Measurements from ENCODE around the gene C6orf136. TPM values are rescaled to one million over a fixed set of nuclear protein-coding genes. Genes with fewer than 3 reads are reported as not detected.
A peak's percentile ranks its signal among the peaks of the same experiment; 100 is the strongest.

The C6orf136 gene
- total and polyA plus RNA-seq, 2 donors, result 6.3 to 15.9 TPM

GRCh38 chr6:30612687-30613248 is 34.2 kb upstream of the C6orf136 start:
- 37% methylated on average over 6 of the region's 6 CpGs for WGBS
- no peak for DNase-seq (ENCODE audit: extremely low spot score)
- no peaks in the 10 kb centered on the region for H3K4me1 ChIP-seq (ENCODE audit: insufficient read depth)
- peaks cover 4% of the 10 kb centered on the region for H3K36me3 ChIP-seq (ENCODE audit: insufficient read depth)
- no peak overlapping the region for H3K4me3 ChIP-seq (ENCODE audit: low read depth, low read length)
- no peak overlapping the region for H3K27ac ChIP-seq (ENCODE audit: low read depth)

GRCh38 chr6:30613251-30614043 is 33.5 kb upstream of the C6orf136 start:
- H3K27ac ChIP-seq (ENCODE audit: low read depth), result peak overlapping the region; percentile 29
- no peaks in the 10 kb centered on the region for H3K4me1 ChIP-seq (ENCODE audit: insufficient read depth)
- no peak for DNase-seq (ENCODE audit: extremely low spot score)
- H3K36me3 ChIP-seq (ENCODE audit: insufficient read depth), result peaks cover 4% of the 10 kb centered on the region
- H3K4me3 ChIP-seq (ENCODE audit: low read depth, low read length), result no peak overlapping the region

- H3K36me3 ChIP-seq (ENCODE audit: insufficient read depth), result peaks cover 2% of the 10 kb centered on the region
- 18% methylated on average over 8 of the region's 8 CpGs for WGBS
- no peaks in the 10 kb centered on the region for H3K4me1 ChIP-seq (ENCODE audit: insufficient read depth)
- peak overlapping the region; percentile 78 for H3K27ac ChIP-seq (ENCODE audit: low read depth)
- H3K4me3 ChIP-seq (ENCODE audit: low read depth, low read length), result peak overlapping the region; percentile 30
- no peak for DNase-seq (ENCODE audit: extremely low spot score)
Observed at GRCh38 chr6:30614044-30614842, 32.7 kb upstream of the C6orf136 start.

- Histone ChIP-seq H3K36me3 (ENCODE audit: insufficient read depth) (peaks cover 2% of the 10 kb centered on the region), H3K4me3 (ENCODE audit: low read depth, low read length) (peak overlapping the region; percentile 89), H3K4me1 (ENCODE audit: insufficient read depth) (no peaks in the 10 kb centered on the region), H3K27ac (ENCODE audit: low read depth) (peak overlapping the region; percentile 100)
- 0% methylated on average over 6 of the region's 6 CpGs for WGBS
- peak; percentile 98 for DNase-seq (ENCODE audit: extremely low spot score)
Observed at GRCh38 chr6:30614843-30615218, 32.1 kb upstream of the C6orf136 start.

GRCh38 chr6:30615219-30615957 is 31.5 kb upstream of the C6orf136 start:
- Histone ChIP-seq H3K4me1 (ENCODE audit: insufficient read depth) (no peaks in the 10 kb centered on the region), H3K27ac (ENCODE audit: low read depth) (peak overlapping the region; percentile 100), H3K36me3 (ENCODE audit: insufficient read depth) (peaks cover 2% of the 10 kb centered on the region), H3K4me3 (ENCODE audit: low read depth, low read length) (peak overlapping the region; percentile 89)
- peak; percentile 83 for DNase-seq (ENCODE audit: extremely low spot score)
- under 1% methylated on average over 10 of the region's 10 CpGs for WGBS

- H3K4me3 ChIP-seq (ENCODE audit: low read depth, low read length), result peak overlapping the region; percentile 89
- WGBS, result under 1% methylated on average over 10 of the region's 10 CpGs
- peaks cover 2% of the 10 kb centered on the region for H3K36me3 ChIP-seq (ENCODE audit: insufficient read depth)
- H3K27ac ChIP-seq (ENCODE audit: low read depth), result peak overlapping the region; percentile 100
- no peaks in the 10 kb centered on the region for H3K4me1 ChIP-seq (ENCODE audit: insufficient read depth)
- no peak for DNase-seq (ENCODE audit: extremely low spot score)
Observed at GRCh38 chr6:30615958-30616810, 30.7 kb upstream of the C6orf136 start.

- H3K27ac ChIP-seq (ENCODE audit: low read depth), result peak within 1 kb of the TSS; percentile 100
- under 1% methylated on average over 40 of the region's 40 CpGs for WGBS
Observed at GRCh38 chr6:30616811-30617564, 29.9 kb upstream of the C6orf136 start, which contains the start of gene PPP1R10. PPP1R10 (minus strand) TSS chr6:30617243; CDS start chr6:30609944, 7,299 bp downstream.

GRCh38 chr6:30617565-30618269 is 29.2 kb upstream of the C6orf136 start, which contains the start of gene MRPS18B:
MRPS18B (plus strand) TSS chr6:30617840; CDS start chr6:30617866, 26 bp downstream.
- DNase-seq (ENCODE audit: extremely low spot score), result peak; percentile 97
- WGBS, result under 1% methylated on average over 34 of the region's 34 CpGs
- Histone ChIP-seq H3K4me1 (ENCODE audit: insufficient read depth) (no peaks in the 10 kb centered on the region), H3K27ac (ENCODE audit: low read depth) (peak within 1 kb of the TSS; percentile 100), H3K36me3 (ENCODE audit: insufficient read depth) (peaks cover 2% of the 10 kb centered on the region), H3K4me3 (ENCODE audit: low read depth, low read length) (peak within 1 kb of the TSS; percentile 89)

More at GRCh38 chr6:30616811-30617564, 29.9 kb upstream of the C6orf136 start, which contains the start of gene PPP1R10:
- Histone ChIP-seq H3K4me1 (ENCODE audit: insufficient read depth) (no peaks in the 10 kb centered on the region), H3K4me3 (ENCODE audit: low read depth, low read length) (peak within 1 kb of the TSS; percentile 89), H3K36me3 (ENCODE audit: insufficient read depth) (peaks cover 2% of the 10 kb centered on the region)
- peak; percentile 100 for DNase-seq (ENCODE audit: extremely low spot score)

GRCh38 chr6:30618270-30618797 is 28.6 kb upstream of the C6orf136 start:
- H3K27ac ChIP-seq (ENCODE audit: low read depth), result peak overlapping the region; percentile 64
- H3K4me3 ChIP-seq (ENCODE audit: low read depth, low read length), result peak overlapping the region; percentile 48
- peaks cover 2% of the 10 kb centered on the region for H3K36me3 ChIP-seq (ENCODE audit: insufficient read depth)
- 14% methylated on average over 8 of the region's 8 CpGs for WGBS
- H3K4me1 ChIP-seq (ENCODE audit: insufficient read depth), result no peaks in the 10 kb centered on the region
- no peak for DNase-seq (ENCODE audit: extremely low spot score)

GRCh38 chr6:30619561-30619960 is 27.4 kb upstream of the C6orf136 start:
- no peak overlapping the region for H3K27ac ChIP-seq (ENCODE audit: low read depth)

GRCh38 chr6:30625511-30625910 is 21.4 kb upstream of the C6orf136 start:
- Histone ChIP-seq H3K27ac (ENCODE audit: low read depth) (no peak overlapping the region), H3K4me1 (ENCODE audit: insufficient read depth) (no peaks in the 10 kb centered on the region), H3K36me3 (ENCODE audit: insufficient read depth) (no peaks in the 10 kb centered on the region), H3K4me3 (ENCODE audit: low read depth, low read length) (no peak overlapping the region)
- WGBS, result 96% methylated on average over 8 of the region's 8 CpGs
- DNase-seq (ENCODE audit: extremely low spot score), result no peak

More at GRCh38 chr6:30619561-30619960, 27.4 kb upstream of the C6orf136 start:
- Histone ChIP-seq H3K4me3 (ENCODE audit: low read depth, low read length) (no peak overlapping the region), H3K36me3 (ENCODE audit: insufficient read depth) (peaks cover 2% of the 10 kb centered on the region), H3K4me1 (ENCODE audit: insufficient read depth) (no peaks in the 10 kb centered on the region)
- DNase-seq (ENCODE audit: extremely low spot score), result no peak
- 96% methylated on average over 11 of the region's 11 CpGs for WGBS

All from urinary bladder (tissue), 4 donors.